Right hindlimb (tissue), 1 donor: ENCODE measurements around the gene RMND1.
"Not testable (repeated sequence)": the region's sequence is repeated elsewhere in the genome, so short reads cannot be mapped to it uniquely, and the experiment has no call there.

ENCODE experiments used
- DNase-seq: peaks from one replicate; pipeline ENCODE4 v3.0.0-alpha.2; 2018

RMND1 gene

GRCh38 chr6:151452750-151453427 lies 963 bp upstream of the RMND1 start:
- peak; percentile 59 for DNase-seq

GRCh38 chr6:151451417-151451949 lies 443 bp downstream of the RMND1 start:
- DNase-seq: no peak

DNA sequence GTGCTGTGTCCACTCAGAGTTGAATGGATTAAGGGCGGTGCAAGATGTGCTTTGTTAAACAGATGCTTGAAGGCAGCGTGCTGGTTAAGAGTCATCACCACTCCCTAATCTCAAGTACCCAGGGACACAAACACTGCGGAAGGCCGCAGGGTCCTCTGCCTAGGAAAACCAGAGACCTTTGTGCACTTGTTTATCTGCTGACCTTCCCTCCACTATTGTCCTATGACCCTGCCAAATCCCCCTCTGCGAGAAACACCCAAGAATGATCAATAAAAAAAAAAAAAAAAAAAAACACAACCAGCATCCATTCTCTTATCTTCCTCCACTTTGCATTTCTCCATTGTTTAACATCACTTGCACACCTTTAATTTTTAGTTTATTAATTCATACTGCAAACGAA lies 998 bp downstream of the RMND1 start:
- DNase-seq: not testable (repeated sequence)

DNA sequence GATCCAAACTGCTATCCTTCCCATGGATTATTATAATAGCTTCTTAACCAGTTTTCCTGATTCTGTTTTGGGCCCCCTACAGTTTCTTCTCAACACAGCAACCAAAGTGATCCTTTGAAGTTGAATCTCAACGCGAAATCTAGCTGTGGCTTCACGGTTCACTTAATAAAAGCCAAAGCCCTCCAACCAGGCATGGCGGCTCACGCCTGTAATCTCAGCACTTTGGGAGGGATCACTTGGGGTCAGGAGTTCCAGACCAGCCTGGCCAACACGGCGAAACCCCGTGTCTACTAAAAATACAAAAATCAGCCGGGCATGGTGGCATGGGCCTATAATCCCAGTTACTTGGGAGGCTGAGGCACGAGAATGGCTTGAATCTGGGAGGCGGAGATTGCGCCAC lies 3.3 kb downstream of the RMND1 start:
- DNase-seq: no peak

- DNase-seq: no peak
Observed at GRCh38 chr6:151447237-151447636, 4.7 kb downstream of the RMND1 start.

GRCh38 chr6:151445482-151445881 lies 6.4 kb downstream of the RMND1 start:
- DNase-seq: no peak

DNA sequence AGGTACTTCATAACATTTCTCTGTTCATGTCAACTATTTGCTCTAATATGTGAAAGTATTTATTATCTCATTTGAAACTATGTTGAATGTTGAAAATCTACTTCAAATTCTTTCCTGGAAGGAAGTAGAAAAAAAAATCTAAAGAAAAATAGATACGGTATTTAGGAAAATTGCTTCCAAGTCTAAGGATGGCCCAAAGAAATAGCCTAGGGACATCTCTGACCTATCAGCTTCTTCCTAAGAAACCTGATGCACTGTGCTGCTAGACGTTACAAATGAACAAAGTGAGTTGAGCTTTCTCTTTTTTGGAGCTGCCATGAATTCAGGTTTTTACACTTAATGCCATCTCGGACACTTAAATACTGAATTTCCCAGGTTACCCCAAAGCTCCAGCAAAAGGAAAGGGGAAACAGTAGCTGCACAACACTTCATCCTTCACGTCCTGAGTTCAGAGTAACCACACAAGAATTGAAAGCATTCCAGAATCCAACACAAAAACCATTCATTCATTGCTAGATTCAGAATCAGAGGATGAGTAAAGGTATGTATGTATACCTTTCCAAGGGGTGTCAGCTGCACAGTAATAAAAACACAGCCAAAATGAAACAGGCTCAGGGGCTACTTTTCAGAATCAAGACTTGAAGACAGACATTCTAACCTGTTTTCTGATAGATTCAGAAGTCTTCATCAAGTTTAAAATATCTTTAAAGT lies 7.9 kb downstream of the RMND1 start:
- DNase-seq: no peak

DNA sequence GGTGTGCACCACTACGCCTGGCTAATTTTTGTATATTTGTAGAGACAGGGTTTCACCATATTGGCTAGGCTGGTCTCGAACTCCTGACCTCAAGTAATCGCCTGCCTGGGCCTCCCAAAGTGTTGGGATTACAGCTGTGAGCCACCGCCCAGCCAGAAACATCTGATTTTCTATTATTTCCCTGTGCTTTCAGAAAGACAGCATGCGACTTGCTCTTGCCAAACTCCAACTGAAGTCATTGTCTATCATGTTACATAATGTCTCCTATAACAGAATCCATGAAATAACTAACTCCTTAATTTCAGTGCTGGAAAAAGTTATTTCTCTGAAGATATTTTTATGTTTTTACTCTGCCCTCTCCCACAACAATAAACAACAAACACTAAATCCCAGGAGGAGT lies 8.5 kb downstream of the RMND1 start:
- DNase-seq: no peak

- no peak for DNase-seq
Observed at GRCh38 chr6:151442371-151442770, 9.6 kb downstream of the RMND1 start.

DNA sequence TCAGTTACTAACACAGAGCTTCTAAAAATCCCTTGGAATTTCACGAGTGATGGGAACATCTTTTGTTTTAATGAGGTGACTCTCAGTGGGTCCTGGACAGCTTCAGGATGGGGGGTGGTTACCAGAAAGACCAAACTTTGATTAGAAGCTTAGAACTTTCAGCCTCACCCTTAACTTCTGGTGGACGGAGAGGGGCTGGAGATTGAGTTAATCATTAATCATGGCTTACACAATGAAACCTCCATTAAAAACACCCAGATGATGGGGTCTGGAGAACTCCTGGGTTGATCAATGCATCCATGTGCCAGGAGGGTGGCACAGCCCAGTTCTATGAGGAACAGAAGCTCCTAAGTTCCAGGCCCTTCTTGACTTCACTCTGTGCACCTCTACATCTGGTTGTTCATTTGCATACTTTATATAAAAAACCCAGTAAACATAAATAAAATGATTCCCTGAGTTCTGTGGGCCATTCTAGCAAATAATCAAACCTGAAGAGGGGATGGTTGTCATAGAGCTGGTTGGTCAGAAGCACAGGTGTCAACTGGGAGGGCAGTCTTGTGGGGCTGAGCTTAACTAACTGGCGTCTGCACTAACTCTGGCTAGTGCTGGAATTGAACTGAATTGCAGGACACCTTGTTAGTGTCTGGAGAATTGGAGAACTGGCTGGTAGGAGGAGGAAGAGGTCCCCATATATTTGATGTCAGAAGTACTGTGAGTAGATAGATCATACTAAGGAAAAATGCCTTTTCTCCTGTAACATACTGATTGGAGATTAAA lies 10.3 kb downstream of the RMND1 start:
- DNase-seq: no peak

- DNase-seq: no peak
Observed at GRCh38 chr6:151440930-151441329, 11.0 kb downstream of the RMND1 start.

- no peak for DNase-seq
Observed at GRCh38 chr6:151440498-151440897, 11.4 kb downstream of the RMND1 start.

DNA sequence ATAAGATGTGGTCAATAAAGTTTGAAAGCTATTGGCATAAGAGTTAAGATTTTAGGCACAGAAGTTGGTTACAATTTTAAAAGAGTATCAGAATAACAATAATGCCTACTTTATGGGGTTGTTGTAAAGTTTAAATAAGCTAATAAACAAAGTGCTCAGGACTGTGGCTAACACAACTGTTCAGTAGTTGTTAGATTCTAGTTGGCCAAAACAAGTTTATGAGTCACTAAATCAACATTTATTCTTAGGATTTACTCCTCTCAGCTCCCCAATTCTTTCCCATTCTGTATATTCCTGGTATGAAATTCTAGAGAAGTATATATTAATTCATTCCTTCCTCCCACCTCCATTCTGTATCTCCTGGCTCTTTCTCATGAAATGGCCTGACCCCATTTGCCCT lies 14.5 kb downstream of the RMND1 start:
- DNase-seq: no peak

DNA sequence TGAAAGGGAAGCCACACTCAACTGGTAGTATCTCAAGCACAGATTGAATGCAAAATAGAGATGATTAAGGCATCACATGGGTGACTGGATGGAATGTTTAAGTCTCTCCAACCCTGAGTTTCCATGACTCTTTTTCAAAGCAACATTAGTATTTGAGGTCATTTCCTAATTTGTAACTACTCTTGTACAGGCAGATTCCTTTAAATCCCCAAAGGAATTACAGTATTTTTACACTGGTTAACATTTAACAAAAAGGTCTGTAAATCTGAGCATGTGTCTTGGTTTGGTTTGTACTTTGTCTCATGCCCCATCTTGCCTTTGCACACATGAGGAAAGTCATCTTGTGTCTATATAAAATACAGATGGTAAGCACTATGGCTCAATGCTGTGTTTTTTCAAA lies 15.1 kb downstream of the RMND1 start:
- DNase-seq: no peak

DNA sequence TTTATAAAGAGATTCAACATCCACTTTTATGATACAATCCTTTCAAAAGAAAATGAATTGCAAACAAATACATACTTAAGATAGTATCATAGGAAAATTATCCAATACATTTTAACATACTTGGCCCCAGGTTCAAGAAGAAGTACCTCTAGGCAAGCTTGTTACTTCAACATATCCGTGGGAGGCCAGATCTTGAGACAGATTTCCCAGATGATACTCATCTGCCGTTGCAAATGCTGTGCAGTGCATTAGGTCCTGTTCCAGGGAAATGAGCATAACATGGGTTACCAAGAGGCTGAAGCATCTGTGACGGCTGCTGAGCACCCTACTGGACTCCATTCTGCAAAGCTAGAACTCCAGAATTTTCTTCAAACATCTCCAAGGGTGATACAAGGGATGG lies 15.6 kb downstream of the RMND1 start:
- DNase-seq: no peak

DNA sequence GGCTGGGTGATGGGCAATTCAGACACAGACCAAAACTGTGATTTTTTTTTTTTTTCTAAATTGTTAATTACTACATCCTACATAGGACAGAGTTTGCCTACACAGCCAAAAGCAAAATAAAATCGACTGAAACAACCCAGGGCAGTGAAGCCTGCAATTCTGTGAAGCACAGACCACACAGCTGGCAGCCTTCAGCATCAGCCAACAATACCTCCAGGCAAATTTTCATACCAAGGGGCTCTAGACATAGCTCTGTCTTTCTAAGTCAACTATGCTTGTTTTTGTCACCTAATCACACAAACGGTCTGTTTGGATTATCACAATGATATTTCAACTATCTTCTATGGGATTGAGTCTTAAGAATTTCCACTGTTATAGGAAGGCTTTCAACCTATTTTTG lies 17.6 kb downstream of the RMND1 start:
- DNase-seq: no peak

DNA sequence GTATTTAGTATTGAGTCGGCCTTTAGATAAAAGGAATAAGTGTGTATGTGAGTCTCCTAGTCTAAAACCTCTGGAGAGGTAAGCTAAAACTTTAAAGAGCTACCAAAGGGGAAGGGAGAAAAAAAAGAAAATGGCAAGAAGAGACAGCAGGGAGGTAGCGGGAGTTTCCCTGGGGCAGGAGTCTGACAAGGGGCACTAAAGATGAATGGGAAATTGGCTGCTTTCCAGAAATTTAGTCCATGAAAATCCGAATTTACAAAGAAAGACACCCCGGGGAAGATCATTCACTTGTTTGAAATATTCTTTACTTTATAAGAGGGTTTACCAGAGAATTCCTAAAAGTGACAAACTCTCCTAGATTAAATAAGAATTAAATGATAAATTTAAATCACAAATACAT lies 19.3 kb downstream of the RMND1 start:
- no peak for DNase-seq

GRCh38 chr6:151431337-151431736 lies 20.6 kb downstream of the RMND1 start:
- DNase-seq: no peak

DNA sequence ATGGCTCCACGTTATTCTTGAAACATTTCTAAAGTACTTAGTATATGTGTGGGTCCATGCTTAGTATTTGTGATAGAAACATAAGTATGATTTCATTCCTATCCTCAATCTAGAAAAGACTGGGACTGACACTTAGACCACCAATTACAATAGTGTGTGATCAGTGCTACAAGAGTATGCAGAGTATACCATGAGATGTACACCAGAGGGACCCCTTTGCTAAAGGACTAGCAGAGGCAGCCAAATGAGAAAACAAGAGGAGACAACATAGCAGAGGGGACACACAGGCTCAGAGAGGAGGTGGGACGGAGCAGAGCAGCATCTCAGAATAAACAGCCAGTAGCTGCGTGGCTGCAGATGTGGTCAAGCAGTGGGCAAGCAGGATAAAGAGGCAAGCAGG lies 21.0 kb downstream of the RMND1 start:
- DNase-seq: no peak

- no peak for DNase-seq
Observed at GRCh38 chr6:151428093-151428735, 23.7 kb downstream of the RMND1 start.

DNA sequence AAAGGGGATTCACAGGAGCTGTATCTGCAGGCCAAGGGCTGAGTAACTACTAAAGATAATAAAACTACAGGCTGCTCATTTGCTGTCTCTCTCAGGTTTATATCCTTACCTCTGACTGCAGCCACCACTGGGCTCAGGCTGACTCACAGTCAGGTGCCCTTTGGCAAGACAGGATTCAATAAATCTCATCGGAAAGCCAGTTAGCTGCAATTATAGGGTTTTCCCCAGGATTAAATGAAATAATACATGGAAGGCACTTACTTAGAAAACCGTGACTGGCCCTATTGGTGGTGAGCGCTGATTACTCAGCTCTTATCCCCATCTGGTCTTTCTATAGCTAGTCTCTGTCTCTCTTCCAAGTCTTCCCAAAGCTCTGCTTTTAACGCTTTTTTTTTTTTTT lies 26.4 kb downstream of the RMND1 start:
- DNase-seq: no peak

DNA sequence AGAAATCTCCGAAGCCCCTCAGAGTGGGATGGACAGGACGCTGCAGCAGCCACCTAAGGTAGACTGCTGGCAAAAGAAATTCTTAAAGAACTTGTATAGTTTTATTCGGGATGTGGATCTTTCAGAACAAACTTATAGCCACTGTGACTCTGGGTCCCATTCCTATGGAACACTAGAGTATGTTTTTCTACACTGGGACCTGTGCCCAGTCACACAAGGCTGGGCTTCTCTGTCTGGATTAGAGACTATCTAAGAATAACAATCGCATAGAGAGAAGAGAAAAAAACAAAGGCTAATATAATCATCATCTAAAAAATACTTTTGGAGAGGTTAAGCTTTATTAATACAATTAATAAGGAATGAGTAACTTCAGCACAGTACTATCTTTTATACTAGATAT lies 28.9 kb downstream of the RMND1 start:
- DNase-seq: no peak

DNA sequence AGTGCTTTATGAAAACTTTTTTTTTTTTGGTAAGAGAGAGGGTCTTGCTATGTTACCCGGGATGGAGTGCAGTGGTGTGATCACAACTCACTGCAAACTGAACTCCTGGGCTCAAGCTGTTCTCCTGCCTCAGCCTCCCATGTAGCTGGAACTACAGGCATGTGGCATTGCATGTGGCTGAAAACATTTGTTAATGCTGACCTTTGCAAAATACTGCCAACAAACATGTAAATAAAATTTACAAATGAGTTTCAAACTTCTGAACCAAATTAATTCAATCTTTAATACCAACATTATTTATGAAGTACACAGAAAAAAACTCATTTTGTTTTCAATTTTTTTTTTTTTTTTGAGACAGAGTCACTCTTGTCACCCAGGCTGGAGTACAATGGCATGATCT lies 34.4 kb downstream of the RMND1 start:
- no peak for DNase-seq
